Activated T-helper 1 cell treated with Interleukin-2 at 50 U/mL for 16 hours (primary cell): Measurements from ENCODE around the gene GAS6.

ENCODE experiments used
- DNase-seq: peaks from one replicate; pipeline ENCODE4 v3.0.0-alpha.2; 2020; ENCODE audit warnings: low read depth

GAS6 gene

DNA sequence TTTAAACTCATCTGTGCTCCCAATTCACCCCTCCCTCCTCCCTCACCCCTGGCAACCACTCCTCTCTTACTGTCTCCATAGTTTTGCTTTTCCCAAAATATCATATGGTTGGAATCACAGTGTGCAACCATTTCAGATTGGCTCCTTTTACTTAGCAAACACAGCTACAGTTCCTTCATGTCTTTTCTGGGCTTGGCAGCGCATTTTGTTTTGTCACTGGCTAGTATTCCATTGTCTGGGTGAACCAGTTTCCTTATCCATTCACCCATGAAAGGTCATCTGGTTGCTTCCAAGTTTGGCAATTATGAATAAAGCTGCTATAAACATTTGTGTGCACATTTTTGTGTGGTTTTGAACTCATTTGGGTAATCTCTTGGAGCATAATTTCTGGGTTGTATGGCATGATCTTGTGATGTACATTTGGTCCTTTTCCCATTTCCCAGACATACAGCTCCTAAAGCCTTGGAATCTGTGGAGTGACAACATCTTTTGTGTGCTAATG is 23.9 kb upstream of the GAS6 start:
- no peak for DNase-seq

DNA sequence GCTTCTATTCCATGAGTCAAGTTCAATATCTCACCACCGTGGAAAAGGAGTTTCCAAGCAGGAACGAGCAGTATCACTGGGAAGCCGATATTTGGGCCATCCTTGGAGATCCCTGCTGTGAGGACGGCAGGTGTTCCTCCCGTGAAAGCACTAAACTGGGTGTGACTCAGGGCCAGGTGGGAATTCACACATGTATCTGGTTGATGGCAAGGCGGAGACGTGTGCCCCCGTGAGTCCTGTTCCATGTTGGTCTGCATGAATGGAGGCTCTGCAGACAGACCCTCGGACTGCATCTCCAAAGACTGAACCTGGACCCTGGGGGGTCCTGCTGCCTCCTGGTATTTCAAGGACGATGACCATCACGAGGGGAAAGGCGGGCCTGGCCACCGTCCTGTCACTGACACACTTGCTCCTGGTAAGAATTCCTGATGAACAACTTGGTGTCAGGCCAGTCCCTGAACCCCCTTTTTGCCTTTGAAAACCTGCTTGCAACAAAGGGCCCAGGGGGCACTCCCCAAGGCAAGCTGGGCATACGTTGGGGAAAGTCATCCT is 22.8 kb upstream of the GAS6 start:
- DNase-seq, result no peak

DNA sequence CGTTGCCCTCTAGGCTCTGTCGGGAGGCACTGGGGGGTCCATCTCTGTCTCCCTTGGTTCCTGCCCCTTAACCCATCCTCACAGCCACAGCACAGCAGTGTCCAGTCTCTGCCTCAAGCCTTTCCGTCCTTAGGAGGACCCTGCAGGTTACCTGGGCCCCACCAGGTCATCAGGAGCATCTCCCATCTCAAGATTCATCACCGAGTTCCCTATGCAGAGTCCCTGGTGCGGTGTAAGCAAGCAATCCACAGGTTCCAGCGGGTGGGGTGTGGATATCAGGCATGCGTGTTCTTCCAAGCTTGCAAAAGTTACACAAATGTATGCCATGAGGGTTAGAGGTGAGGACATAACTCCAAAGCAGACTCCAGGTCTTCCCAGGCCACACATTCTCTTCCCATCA is 20.9 kb upstream of the GAS6 start:
- no peak for DNase-seq

DNA sequence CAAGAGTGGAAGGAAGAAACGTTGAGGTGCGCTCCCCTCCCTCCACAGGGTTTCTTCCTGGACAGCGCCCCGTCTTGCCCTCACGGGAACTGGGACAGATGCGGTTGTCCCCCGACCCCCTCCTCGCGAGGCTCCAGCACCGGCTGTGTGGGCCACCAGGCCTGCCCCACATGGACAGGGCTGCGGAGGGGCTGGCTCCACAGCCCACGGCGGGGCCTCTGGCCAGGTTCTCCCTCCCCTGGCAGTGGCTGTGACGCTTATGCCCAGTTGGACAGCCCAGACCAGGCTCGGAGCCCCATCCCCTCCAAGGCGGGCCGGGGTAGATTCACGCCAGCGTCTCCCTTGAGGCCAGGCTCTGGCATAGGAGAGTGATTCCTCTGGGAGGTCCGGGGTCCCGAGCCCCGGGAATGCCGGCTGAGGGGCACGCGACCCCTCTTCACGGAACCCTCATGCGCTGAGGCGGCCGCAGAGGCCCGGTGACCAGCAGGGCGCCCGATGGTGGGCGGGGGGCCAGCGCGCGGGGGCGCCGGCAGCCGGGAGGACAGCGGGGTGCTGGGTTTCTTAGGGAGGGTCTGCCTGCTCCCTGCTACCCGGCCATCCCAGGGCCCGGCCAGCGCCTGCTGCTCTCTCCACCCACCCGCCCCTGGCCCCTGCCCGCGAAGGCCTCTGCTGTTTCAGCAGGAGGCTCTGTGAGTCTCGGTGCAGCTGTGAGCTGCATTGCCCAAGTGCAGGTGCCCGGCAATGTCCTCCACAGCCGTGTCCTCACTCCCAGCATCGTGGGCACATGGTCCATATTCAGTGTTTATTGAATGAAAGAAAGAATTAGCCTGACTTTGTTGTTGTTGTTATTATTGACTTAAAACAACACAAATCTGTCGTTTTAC is 20.3 kb upstream of the GAS6 start:
- no peak for DNase-seq

DNA sequence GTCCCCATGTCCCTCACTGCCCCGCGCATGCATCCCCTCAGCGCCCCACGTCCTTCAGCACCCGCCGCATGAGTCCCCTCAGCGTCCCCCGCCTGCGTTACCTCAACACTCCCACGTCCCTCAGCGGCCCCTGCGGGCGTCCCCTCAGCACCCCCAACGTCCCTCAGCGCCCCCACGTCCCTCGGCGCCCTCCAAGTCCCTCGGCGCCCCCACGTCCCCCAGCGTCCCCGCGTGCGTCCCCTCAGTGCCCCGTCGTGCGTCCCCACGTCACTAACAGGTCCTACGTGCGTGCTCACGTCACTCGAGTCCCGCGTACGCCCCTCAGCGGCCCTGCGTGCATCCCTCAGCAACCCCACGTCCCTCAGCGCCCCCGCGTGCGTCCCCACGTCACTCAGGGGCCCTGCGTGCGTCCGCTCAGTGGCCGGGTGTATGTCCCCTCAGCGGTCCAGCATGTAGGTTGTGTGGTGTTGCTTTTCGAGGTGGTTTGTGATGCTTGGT is 19.5 kb upstream of the GAS6 start:
- no peak for DNase-seq

DNA sequence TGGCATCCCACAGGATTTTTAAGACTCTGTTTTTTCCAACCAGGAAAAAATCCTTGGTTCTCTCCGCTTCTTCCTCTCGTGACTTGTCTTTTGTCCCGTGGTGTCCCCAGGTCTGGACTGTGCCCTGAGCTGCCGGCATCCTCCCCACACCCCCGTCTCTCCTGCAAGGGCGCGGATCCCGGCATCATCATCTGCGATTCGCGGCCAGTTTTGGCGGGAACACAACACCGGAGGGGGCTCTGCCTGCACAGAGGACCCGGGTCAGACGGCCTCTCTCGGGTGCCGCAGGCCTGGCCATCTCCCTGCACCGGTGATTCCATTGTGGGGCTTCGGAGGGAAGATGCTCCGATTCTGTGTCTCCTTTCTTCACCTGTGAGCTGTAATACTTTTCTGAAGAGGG is 18.8 kb upstream of the GAS6 start:
- DNase-seq, result no peak

DNA sequence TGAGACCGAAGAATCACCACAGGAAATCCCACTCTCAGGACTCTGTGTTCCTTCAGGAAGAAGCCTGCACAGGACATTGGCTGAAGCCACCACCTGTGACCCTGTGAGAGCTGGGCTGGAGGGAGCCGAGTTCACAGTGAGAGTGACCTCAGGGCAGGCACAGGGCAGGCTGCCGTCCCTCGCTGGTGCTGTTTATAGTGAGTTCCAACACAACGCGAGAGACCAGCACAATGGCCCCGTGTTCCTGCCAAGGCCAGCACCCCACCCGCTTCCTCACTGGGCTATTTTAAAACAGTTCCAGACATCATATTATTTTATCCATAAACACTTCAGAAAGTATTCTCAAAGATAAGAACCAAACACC is 18.4 kb upstream of the GAS6 start:
- DNase-seq, result no peak

DNA sequence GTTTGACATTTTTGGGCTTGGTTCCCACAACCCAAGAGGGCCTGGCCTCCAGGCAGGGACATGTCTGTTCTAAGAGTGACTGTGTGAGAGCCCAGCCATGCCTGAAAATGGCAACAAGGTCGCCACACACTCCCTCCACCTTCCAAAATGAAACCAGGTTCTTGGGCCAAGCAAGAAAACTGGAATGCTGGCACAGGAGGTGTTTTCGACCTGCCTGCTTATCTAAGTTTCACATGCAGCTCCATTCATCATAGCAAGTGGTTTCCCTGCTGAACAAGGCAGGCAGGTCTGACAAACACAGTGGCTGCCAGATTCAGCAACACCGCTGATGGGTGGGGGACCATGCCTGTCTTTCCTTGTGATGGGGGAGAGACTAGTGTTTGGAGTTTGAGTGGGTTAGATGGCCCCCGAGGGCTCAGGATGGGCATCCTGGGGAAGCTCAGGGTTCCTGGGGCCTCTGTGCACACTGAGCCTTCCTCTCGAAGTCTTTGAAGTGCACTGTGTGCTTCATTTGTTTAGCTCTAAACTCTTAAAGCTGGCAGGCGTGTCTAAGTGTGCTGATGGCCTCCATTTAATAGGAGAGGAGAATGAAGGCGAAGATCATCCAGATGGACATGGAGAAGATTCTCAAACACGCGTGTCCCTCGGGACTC is 17.9 kb upstream of the GAS6 start:
- DNase-seq, result no peak

DNA sequence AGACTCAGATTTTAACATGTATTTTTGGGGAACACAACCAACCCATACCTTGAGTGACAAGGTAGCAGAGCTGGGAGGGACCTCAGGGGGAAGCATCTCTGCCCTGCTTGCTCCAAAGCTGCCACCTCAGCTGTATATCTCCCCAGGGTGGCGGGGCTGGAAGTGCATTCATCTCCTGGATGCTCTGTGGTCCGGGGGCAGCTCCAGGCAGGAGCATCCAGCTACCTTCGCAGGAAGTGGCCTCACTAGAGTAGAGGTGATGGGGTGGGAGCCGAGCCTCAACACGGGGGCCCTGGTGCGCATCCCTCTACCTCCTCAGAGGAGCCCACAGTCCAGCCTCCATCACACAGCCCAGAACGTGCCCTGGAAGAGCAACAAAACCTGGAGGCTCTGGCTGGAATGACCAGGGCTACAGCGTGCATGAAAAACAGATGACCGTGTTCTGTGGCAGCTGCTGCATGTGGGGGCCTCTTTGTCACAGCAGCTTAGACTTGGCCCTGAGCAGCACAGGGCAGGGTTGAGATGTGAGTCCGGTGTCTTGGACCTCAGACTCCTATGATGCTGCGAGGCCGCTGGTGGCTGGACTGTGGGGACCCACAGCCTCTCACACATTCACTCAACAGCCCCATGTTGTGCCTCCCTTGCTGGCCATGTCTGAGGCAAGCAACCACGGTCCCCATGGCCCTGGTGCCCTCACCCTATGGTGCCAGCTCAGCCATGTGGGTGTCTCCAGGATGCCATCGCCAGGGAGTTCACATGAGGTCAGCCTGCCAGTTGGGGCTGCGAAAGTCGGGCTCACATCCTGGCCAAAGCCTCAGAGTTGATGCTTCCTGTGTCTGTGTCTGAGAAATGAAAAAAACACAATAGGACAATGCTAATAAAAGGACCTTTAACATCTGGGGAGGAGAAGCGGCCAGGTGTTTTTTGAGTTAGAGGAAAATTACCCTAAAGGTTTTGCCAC is 17.1 kb upstream of the GAS6 start:
- DNase-seq, result no peak

DNA sequence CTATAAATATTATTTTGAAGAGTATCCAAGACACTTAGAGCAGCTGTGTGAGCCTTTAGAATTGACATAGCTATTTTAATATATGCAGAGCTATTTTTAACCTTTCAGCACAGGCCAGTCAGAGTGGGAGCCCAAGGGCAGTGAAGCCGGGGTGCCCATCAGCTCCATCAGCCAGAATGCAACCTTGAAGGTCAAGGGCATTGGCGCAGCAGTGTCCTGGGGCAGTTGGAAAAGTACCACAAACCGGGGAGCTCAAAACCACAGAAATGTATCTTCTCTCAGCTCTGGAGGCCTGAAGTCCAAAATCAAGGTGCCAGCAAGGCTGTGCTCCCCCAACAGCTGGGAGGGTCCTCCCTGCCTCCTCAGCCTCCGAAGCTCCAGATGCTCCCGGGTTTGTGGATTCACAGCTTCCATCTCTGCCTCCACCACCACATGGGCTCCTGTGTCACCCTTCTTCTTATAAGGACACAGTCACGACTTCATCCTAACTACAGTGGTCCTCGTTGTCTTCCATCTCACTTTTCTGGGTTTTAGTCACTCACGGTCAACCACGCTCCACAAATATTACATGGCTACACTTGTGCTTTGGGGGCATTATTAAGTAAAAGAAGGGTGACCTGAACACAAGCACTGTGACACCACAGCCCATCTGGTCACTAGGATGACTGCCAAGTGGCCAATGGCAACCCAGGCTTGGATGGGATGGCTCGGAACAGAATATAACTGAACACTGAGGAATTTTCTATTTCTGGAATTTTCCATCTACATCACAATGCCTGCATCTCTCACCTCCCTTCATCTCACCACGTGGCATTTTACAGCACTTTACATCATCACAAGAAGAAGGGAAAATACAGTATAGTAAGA is 15.9 kb upstream of the GAS6 start:
- no peak for DNase-seq

DNA sequence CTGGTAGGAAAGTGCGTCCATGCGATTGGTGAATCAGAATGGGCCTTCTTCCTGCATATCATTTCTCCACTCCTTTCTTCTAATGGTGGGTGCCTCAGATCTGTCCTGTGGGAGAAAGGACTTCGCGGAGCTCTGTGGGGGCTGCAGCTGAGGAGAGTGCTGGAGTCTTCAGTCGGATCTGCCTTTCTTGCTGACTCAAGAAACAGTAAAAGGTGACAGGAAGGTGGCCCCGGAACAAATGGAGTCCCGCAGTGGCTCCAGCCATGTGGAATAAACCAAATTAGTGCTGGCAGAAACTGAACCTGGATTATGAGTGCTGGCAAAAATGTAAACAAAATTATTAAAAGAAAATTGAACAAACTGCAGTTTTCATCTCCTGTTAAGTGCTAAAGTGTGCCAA is 15.1 kb upstream of the GAS6 start:
- DNase-seq, result no peak

DNA sequence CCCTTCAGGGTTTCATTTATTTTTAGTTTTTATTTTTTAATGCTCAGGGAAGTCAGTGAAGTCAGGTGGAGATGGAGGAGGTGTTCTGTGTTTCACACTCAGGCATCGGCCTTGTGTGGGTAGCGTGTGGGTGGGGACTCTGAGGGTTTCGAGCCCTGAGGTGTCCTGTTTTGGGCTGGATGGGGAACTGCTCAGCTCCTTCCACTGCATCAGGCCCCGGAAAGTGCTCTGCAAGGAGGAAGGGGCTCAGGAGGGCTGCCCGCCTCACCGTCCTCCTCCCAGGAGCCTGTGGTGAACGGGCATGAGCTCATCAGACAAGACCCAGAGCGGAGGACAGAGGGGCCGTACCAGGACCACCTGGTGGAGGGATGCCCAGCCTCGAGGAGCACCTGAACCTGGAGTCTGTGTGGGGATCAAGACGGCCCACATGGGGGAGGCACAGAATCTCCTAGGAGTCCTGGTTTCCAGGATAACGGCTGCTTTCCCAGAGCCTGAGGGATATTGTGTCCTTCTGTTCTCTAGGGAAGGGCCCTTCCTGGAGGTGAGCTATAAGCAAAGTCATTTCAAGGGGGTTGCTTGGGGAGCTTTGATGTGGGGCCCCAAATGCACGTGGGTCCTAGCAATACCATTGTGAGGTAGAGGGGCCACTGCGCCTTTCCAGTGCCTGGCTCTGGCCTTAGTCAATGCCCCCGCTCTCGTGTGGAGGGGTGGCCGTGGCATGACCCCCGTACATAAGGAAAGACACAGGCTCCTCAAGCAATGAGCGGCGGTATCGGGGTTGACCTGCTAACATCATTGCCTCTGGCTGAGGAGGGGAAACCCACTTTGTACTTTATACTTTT is 13.5 kb upstream of the GAS6 start:
- DNase-seq, result no peak

DNA sequence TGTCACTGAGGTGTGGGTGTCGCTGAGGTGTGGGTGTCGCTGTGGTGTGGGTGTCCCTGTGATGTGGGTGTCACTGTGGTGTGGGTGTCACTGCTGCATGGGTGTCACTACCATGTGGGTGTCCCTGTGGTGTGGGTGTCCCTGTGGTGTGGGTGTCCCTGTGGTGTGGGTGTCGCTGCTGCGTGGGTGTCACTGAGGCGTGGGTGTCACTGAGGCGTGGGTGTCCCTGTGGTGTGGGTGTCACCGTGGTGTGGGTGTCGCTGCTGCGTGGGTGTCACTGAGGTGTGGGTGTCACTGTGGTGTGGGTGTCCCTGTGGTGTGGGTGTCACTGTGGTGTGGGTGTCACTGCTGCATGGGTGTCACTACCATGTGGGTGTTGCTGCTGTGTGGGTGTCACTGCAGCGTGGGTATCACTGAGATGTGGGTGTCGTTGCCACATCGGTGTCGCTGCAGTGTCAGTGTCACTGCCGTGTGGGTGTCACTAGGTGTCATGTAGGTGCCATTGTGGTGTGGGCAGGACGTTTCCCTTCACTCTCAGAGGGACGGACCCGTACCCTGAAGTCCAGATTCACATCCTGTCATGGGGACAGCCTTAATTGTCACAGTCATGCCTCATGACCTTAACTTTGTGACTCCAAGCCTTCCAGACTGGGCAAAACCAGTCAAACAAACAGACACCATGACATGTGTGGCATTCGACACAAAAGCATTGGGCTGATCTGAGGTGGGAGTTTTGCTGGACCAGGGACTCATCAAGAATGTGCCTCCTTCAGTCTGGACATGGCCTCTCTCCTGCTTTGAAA is 12.7 kb upstream of the GAS6 start:
- DNase-seq, result no peak

DNA sequence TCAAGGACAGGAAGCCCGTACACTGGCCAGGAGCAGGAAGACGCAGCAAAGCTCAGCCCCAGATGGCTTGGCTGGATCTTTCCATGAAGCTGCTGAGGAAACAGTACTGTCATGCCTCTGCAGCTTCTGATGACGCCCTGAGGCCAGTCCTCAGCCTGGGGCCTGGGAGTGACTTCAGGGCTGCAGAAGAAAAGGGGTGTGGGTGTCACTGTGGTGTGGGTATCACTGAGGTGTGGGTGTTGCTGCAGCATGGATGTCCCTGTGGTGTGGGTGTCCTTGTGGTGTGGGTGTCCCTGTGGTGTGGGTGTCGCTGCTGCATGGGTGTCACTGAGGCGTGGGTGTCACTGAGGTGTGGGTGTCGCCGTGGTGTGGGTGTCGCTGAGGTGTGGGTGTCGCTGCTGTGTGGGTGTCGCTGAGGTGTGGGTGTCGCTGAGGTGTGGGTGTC is 12.0 kb upstream of the GAS6 start:
- DNase-seq, result no peak

DNA sequence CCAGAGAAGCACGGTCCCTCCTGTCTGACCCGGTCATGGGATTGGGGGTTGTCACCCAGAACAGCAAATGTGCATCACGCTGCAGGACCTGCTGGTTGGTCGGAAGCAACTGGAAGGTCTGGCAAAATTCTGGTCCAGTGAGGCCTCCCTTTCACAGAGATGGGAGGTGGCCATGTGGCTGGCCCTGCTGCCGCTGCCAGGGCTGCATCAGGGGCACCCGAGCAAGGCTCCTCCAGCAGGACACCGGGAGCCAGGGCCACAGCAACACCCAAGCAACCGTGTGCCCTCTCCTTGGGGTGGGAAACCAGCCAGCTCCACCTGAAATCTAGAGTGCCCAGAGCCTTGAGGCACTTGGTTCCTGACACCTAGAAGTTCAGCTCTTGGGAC is 11.5 kb upstream of the GAS6 start:
- no peak for DNase-seq

DNA sequence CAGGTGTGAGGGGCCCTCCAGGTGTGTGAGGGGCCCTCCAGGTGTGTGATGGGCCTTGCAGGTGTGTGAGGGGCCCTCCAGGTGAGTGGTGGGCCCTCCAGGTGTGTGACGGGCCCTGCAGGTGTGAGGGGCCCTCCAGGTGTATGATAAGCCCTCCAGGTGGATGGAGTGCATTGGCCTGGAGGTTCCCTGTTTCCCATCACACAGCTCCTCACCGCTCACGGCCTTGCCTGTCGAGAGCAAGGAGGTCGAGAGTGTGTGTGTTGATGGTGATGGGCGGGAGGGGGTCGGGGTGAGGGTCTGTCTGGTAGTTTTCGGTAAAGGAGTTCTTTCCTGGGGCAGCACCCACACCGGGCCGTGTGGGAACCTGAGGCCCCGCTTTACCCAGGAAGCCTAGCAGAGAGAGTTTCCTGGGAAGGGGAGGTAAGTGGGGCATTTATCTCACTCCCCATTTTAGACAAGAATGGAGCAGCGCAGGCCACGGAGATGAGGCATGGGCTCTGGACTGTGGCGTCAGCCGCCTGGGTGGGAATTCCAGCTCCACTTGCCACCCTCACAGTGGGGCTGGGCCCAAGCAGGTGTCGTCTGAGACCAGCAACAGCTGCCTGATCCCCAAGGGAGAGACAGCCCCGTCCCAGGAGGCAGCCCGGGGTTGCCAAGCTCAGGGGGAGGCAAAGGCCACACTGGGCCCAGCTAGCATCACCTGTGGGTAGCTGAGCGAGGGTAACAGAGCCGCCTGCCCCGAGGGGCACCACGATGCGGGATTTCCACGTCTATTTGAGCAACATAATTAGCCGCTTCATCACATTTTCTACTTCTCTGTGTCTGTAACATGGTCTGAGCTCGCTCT is 10.9 kb upstream of the GAS6 start:
- DNase-seq, result no peak

DNA sequence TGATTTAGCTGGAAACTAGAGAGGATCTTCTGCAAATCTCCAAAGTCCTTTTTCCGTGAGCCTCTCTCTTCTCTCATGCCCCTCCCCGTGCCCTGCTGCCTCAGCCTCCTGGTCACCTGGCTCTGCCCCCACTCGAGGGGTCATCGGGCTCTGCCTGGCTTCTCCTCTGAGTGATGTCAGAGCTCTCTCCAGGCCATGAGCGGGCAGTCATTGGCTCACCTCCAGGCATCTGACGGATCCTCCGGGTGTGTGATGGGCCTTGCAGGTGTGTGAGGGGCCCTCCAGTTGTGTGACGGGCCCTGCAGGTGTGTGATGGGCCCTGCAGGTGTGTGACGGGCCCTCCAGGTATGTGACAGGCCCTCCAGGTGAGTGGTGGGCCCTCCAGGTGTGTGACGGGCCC is 10.3 kb upstream of the GAS6 start:
- no peak for DNase-seq

DNA sequence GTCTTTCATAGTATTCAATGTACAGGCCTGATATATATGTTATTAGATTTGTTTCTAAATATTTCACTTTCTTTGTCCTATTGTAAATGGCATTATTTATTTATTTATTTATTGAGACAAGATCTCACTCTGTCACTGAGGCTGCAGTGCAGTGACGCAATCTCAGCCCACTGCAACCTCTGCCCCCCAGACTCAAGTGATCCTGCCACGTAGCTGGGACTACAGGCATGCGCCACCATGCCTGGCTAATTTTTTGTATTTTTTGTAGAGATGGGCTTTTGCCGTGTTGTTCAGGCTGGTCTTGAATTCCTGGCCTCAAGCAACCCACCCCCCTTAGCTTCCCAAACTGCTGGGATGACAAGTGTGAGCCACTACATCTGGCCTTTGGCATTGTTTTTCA is 5.4 kb upstream of the GAS6 start:
- DNase-seq, result no peak
